Epithelial cell of esophagus (primary cell): ENCODE measurements around the gene DNAH17.

Experiments used
- DNase-seq: peaks from one replicate; pipeline ENCODE4 v3.0.0; 2010; ENCODE audit warnings: low read depth
- H3K4me3 ChIP-seq: 2 replicates; pipeline ENCODE4 v1.5.1; 2011; ENCODE audit warnings: mild to moderate bottlenecking, low read length, control low read depth
- TF ChIP-seq, protein P1 (sequence below): IDR thresholded peaks from 2 replicates; pipeline ENCODE4 v1.5.1; 2011; ENCODE audit warnings: low read depth, mild to moderate bottlenecking, low read length, control low read depth, inconsistent platforms; ENCODE audit not compliant: insufficient read depth; ENCODE audit errors: missing control alignments

DNAH17 gene

DNA sequence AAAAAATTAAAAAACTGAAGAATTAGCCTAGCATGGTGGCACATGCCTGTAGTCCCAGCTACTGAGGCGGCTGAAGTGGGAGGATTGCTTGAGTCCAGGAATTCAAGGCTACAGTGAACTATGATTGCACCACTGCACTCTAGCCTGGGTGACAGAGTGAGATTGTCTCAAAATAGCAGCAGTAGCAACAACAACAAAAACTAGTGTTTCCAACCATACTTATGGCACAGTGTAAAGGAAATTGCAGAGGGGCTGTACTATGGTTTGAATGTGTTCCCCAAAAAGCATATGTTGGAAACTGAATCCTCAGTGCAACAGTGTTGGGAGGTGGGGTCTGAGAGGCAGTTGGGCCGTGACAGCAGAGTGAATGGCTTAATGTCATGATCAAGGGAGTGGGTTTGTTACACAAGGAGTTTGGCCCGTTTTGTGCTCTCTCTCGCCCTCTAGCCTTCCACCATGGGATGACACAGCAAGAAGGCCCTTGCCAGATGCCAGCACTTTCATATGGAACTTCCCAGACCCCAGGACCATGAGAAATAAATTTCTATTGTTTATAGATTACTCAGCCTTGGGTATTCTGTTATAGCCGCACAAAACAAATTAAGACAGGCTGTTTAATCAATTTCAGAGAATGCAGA lies 128.7 kb downstream of the DNAH17 start:
- no peak for DNase-seq
- TF ChIP-seq, protein P1, sequence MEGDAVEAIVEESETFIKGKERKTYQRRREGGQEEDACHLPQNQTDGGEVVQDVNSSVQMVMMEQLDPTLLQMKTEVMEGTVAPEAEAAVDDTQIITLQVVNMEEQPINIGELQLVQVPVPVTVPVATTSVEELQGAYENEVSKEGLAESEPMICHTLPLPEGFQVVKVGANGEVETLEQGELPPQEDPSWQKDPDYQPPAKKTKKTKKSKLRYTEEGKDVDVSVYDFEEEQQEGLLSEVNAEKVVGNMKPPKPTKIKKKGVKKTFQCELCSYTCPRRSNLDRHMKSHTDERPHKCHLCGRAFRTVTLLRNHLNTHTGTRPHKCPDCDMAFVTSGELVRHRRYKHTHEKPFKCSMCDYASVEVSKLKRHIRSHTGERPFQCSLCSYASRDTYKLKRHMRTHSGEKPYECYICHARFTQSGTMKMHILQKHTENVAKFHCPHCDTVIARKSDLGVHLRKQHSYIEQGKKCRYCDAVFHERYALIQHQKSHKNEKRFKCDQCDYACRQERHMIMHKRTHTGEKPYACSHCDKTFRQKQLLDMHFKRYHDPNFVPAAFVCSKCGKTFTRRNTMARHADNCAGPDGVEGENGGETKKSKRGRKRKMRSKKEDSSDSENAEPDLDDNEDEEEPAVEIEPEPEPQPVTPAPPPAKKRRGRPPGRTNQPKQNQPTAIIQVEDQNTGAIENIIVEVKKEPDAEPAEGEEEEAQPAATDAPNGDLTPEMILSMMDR = no peak
- no peak overlapping the region for H3K4me3 ChIP-seq

DNA sequence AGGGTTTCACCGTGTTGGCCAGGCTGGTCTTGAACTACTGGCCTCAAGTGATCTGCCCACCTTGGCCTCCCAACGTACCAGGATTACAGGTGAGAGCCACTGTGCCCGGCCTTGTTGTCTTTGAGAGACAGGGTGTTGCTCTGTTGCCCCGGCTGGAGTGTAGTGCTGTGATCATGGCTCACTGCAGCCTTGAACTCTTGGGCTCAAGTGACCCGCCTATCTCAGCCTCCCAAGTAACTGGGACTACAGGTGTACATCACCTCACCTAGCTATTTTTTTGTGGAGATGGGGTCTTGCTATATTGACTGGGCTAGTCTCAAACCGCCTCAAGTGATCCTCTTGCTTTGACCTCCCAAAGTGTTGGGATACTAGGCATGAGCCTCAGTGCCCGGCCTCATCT lies 130.4 kb downstream of the DNAH17 start:
- no peak overlapping the region for H3K4me3 ChIP-seq
- no peak for DNase-seq
- TF ChIP-seq, protein P1 = no peak

DNA sequence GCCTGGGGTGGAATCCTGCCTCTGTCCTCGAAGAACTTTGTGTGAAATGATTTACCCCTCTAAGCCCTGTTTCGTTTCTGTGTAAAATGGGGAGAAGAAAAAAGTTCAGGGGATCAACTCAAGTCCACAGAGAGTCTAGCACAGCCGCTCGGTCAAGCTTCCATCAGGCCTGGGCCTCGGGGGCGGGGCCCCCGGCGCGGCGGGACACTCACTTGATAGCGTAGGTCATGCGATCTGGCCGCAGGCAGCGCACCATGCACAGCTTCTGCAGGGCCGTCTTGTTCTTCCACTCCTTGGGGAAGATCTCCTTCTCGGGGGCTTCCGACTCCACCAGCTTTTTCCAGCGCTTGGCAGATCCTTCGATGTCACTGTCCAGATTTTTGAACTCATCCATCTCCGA lies 132.8 kb downstream of the DNAH17 start:
- TF ChIP-seq, protein P1 = no peak
- H3K4me3 ChIP-seq = no peak overlapping the region
- DNase-seq = no peak

DNA sequence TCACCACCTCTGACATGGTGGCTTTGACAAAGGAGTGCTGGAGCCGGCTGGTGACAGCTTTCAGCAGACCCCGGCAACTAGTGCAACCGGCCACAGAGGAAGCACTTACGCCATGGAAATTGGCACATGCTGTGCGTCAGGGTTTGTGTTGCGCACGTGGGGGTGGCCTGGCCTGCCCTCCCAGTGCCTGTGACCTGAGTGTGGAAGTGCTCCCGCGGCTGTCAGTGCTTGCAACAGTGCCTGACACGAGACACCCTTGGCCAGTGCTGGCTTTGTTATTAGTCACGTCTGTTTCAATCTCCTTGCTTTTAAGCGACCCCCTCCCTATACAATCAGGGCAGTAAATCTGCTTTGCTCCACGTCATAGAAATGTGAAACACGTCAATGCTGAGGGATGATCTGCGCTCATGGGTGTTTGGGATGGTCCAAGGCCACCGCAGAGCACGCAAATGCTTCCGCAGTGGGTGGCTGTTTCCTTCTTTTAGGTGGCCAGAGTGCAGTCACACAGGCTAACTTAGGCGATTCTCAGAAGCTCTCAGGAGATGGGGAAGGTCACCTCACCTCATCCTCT lies 134.5 kb downstream of the DNAH17 start:
- no peak overlapping the region for H3K4me3 ChIP-seq
- TF ChIP-seq, protein P1 = no peak
- DNase-seq = no peak

DNA sequence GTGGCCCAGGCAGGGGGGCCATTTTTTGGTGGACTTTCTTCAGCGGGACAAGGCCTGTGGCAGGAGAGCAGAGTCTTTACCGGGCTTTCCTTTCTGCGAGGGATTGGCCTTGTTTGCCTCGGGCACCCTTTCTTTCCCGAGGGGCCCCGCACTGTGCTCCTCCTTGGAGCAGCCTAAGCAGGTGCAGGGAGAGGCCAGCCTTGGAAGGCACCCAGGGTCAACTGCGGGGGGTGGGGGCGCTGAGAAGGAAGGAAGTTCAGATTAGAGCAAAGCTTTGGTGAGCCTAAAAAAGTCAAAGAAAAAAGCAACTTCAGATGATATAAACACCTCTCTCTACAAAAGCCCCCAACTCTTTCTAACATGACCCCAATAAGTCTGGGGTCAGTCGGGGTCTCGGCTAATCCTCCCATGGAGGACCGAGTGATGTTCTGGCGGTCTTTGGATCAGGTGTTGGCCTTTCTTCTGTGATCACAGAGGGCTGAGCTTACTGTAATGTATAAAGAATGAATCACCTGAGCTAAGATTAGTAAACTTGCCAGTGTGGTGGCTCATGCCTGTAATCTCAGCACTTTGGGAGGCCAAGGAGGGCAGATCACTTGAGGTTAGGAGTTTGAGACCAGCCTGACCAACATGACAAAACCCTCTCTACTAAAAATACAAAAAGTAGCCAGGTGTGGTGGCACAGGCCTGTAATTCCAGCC lies 135.8 kb downstream of the DNAH17 start:
- DNase-seq = peak; percentile 22
- TF ChIP-seq, protein P1 = no peak
- no peak overlapping the region for H3K4me3 ChIP-seq

DNA sequence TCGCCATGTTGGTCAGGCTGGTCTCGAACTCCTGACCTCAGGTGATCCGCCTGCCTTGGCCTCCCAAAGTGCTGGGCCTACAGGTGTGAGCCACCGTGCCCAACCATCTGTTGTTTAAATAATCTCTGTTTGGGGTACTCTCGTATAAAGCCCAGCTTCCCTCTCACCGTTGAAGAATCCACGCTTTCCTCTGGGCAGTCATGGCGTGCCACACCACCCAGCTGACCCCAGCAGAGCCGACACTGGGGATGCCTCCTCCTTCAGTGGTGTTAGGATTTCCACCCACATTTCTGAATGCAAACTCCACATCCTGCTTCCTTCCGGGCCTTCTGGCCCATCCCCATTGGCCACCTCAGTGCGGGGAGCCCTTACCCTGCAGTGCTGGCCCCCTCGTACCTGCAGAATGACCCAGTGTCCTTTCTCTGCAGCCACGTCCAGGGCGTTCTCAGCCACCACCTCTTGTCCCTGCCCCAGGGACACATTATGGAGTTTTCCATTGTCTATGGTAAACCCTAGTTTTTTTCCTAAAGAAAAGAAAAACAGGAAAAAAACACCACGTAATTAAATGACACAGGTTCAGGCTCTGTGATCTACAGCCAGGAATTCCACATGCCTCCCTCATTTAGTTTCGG lies 138.4 kb downstream of the DNAH17 start:
- no peak overlapping the region for H3K4me3 ChIP-seq
- TF ChIP-seq, protein P1 = no peak
- DNase-seq = no peak
